ENCODE results near the gene NR1I2. TPM values are rescaled to one million over a fixed set of nuclear protein-coding genes. Genes with fewer than 3 reads are reported as not detected.

Gene NR1I2
- total RNA-seq, 1 donor from 2014 or later, result 0.26 TPM

GRCh38 chr3:119817583-119818363 is 35.9 kb downstream of the NR1I2 start:
- no peak overlapping the region for H3K4me3 Mint-ChIP-seq
- TF ChIP-seq, protein P1, sequence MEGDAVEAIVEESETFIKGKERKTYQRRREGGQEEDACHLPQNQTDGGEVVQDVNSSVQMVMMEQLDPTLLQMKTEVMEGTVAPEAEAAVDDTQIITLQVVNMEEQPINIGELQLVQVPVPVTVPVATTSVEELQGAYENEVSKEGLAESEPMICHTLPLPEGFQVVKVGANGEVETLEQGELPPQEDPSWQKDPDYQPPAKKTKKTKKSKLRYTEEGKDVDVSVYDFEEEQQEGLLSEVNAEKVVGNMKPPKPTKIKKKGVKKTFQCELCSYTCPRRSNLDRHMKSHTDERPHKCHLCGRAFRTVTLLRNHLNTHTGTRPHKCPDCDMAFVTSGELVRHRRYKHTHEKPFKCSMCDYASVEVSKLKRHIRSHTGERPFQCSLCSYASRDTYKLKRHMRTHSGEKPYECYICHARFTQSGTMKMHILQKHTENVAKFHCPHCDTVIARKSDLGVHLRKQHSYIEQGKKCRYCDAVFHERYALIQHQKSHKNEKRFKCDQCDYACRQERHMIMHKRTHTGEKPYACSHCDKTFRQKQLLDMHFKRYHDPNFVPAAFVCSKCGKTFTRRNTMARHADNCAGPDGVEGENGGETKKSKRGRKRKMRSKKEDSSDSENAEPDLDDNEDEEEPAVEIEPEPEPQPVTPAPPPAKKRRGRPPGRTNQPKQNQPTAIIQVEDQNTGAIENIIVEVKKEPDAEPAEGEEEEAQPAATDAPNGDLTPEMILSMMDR (conservative IDR thresholded peaks at IDR 0.05), result no peak
- H3K9me3 Mint-ChIP-seq, result no peaks in the 10 kb centered on the region
- H3K27ac Mint-ChIP-seq (ENCODE audit: unreplicated experiment), result no peak overlapping the region
- no peak for DNase-seq (ENCODE audit: low read depth, low spot score)
- no peaks in the 10 kb centered on the region for H3K27me3 Mint-ChIP-seq (ENCODE audit: low read depth)
- no peaks in the 10 kb centered on the region for H3K36me3 Mint-ChIP-seq (ENCODE audit: low read depth)
- peaks cover 4% of the 10 kb centered on the region for H3K4me1 Mint-ChIP-seq

DNA sequence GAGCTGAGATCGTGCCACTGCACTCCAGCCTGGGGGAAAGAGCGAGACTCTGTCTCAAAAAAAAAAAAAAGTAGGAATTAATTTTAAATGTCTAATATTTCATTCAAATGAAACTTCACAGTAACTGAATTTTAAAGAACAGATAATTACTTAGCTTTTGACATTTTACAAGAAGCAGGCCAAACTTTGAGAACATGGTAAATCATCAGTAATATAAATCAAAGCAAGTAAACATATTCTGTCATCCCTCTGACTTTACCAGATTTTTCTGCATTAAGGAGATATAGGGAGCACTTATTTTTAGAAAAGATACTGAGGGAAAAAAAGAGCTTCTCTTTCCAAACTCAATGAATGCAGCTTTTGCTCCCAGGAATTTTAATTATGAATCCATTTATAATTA is 37.0 kb downstream of the NR1I2 start:
- DNase-seq (ENCODE audit: low read depth, low spot score), result no peak
- H3K4me3 Mint-ChIP-seq, result no peak overlapping the region
- H3K27me3 Mint-ChIP-seq (ENCODE audit: low read depth), result no peaks in the 10 kb centered on the region
- H3K9me3 Mint-ChIP-seq, result no peaks in the 10 kb centered on the region
- H3K36me3 Mint-ChIP-seq (ENCODE audit: low read depth), result no peaks in the 10 kb centered on the region
- TF ChIP-seq, protein P1 (conservative IDR thresholded peaks at IDR 0.05), result no peak
- H3K4me1 Mint-ChIP-seq, result peaks cover 4% of the 10 kb centered on the region
- H3K27ac Mint-ChIP-seq (ENCODE audit: unreplicated experiment), result no peak overlapping the region

DNA sequence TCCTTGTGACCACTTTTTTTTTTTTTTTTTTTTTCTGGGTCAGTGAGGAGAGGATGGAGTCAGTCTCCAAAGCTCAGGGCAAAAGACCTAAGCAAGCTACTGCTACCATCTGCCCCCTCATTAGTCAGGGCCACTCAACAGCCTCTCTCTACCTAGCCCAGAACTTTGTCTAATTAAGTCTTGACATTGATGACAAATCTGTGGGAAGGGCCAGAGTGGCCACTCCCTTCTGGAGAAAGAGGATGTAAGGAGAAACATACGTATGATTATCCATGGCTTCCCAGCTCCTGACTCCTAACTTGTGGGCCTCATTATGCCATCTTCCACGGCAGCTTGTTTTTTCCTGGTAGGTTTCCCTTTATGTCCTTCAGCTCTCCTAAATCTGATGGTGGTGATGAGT is 37.9 kb downstream of the NR1I2 start:
- peaks cover 4% of the 10 kb centered on the region for H3K4me1 Mint-ChIP-seq
- no peak for DNase-seq (ENCODE audit: low read depth, low spot score)
- H3K9me3 Mint-ChIP-seq, result no peaks in the 10 kb centered on the region
- no peak overlapping the region for H3K27ac Mint-ChIP-seq (ENCODE audit: unreplicated experiment)
- TF ChIP-seq, protein P1 (conservative IDR thresholded peaks at IDR 0.05), result no peak
- H3K36me3 Mint-ChIP-seq (ENCODE audit: low read depth), result no peaks in the 10 kb centered on the region
- H3K4me3 Mint-ChIP-seq, result no peak overlapping the region
- no peaks in the 10 kb centered on the region for H3K27me3 Mint-ChIP-seq (ENCODE audit: low read depth)

GRCh38 chr3:119825820-119826219 is 43.9 kb downstream of the NR1I2 start:
- TF ChIP-seq, protein P1 (conservative IDR thresholded peaks at IDR 0.05), result no peak
- no peak for DNase-seq (ENCODE audit: low read depth, low spot score)
- H3K27me3 Mint-ChIP-seq (ENCODE audit: low read depth), result no peaks in the 10 kb centered on the region
- H3K4me1 Mint-ChIP-seq, result peaks cover 15% of the 10 kb centered on the region
- no peak overlapping the region for H3K27ac Mint-ChIP-seq (ENCODE audit: unreplicated experiment)
- no peak overlapping the region for H3K4me3 Mint-ChIP-seq
- no peaks in the 10 kb centered on the region for H3K9me3 Mint-ChIP-seq
- peaks cover 9% of the 10 kb centered on the region for H3K36me3 Mint-ChIP-seq (ENCODE audit: low read depth)

DNA sequence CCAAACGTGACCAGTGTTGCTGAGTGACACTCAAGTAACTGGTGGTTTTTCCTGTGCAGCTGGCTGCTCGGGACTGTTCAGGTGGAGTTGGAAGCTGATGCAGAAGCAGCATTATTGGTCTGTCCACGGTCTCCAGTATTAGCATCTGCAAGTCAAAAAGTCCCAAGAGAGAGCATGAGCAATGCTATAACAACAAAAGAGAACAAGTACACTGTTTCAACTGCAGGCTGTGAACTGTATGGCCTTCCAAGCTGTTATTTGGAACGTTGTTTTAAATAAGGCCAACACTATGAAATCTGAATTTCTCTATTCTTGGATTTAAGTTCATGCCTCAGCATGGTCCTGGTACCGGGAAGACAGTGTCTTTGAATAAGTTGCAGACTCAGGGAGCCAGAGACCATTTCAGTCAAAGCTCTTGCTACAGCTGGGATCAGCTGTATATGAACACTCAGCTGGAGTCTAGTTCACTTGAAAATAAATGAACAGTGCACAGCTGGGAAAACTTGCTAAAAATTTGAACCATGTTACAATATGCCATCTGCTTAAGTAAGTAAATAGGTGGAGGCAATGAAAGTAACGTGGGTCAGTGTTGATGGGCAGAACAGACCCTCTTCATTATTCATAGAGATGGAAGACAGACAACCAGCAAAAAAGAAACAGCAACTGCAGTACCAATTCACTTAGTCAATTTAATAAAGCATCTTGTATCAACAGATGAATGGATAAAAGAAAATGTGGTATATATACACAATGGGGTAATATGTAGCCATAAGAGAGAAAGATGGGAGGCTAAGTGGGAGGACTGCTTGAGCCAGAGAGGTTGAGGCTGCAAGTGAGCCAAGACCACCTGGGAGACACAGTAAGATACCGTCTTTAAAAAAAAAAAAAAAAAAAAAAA is 45.1 kb downstream of the NR1I2 start:
- H3K4me1 Mint-ChIP-seq, result peaks cover 14% of the 10 kb centered on the region
- no peaks in the 10 kb centered on the region for H3K9me3 Mint-ChIP-seq
- H3K4me3 Mint-ChIP-seq, result no peak overlapping the region
- TF ChIP-seq, protein P1 (conservative IDR thresholded peaks at IDR 0.05), result no peak
- peaks cover 9% of the 10 kb centered on the region for H3K36me3 Mint-ChIP-seq (ENCODE audit: low read depth)
- no peak for DNase-seq (ENCODE audit: low read depth, low spot score)
- no peak overlapping the region for H3K27ac Mint-ChIP-seq (ENCODE audit: unreplicated experiment)
- H3K27me3 Mint-ChIP-seq (ENCODE audit: low read depth), result no peaks in the 10 kb centered on the region

Measured in neural crest cell (in vitro differentiated cells).